Body of pancreas (tissue), 4 donors: ENCODE results near the gene GTPBP3. TPM values are rescaled to one million over a fixed set of nuclear protein-coding genes. Genes with fewer than 3 reads are reported as not detected.

Experiments
- ATAC-seq: fragments of 150-250 bp; one replicate; pipeline ENCODE4 v1.9.1; 2016
- DNase-seq, 4 donors: peaks; one replicate each; pipeline ENCODE4 v3.0.0-alpha.2; 2019
- H3K27ac ChIP-seq, 4 donors: fragments of 200-600 bp; sonication (generic); 1 replicate in 3 of 4; 2 replicates in 1 of 4; pipeline versions ENCODE4 v1.5.1 to v1.6.1; 2016 to 2019; ENCODE audit warnings: mild to moderate bottlenecking in 1 of 4, mixed read lengths in 1 of 4, moderate library complexity in 1 of 4
- H3K27me3 ChIP-seq, 2 donors: fragments of 200-600 bp; sonication (generic); one replicate each; pipeline ENCODE4 v1.6.0; 2016; ENCODE audit warnings: mild to moderate bottlenecking in 1 of 2
- H3K36me3 ChIP-seq, 2 donors: fragments of 200-600 bp; sonication (generic); replicated peaks in 1 of 2; 2 replicates each; pipeline ENCODE4 v1.5.1; 2016; ENCODE audit warnings: low read depth in 2 of 2; ENCODE audit not compliant: insufficient read depth in 1 of 2
- H3K4me1 ChIP-seq: fragments of 200-600 bp; sonication (generic); one replicate; pipeline ENCODE4 v1.6.0; 2016
- H3K4me3 ChIP-seq, 2 donors: fragments of 200-600 bp; sonication (generic); 1 replicate in 1 of 2; 2 replicates in 1 of 2; pipeline ENCODE4 v1.5.1; 2016 to 2019
- H3K9me3 ChIP-seq, 3 donors: fragments of 200-600 bp; sonication (generic); 1 replicate in 2 of 3; 2 replicates in 1 of 3; pipeline ENCODE4 v1.5.1; 2016
- CTCF ChIP-seq, 7 experiments: fragments of 450-650 bp in 4 of 7; fragments of 200-600 bp in 3 of 7; sonication (generic) in 3 of 7; IDR thresholded peaks; one replicate each; pipeline ENCODE4 v1.5.1; 2016 to 2019; ENCODE audit warnings: antibody characterized with exemption in 7 of 7
- POLR2A ChIP-seq, 3 donors: fragments of 450-650 bp; IDR thresholded peaks; one replicate each; pipeline ENCODE4 v1.6.1; 2016; ENCODE audit warnings: antibody characterized with exemption in 3 of 3, mild to moderate bottlenecking in 2 of 3
- WGBS, 2 donors: methylation state at CpG; one replicate each; pipeline ENCODE4 v1.1.5; 2017; 5-methylcytosine and 5-hydroxymethylcytosine counted together
- intact Hi-C: fragments of 100-400 bp; cut with DNase I; formaldehyde crosslinking; loops from one replicate; pipeline ENCODE4 v1.15.1; 2023
- total RNA-seq, 2 donors: library from RNA; depleted of rRNA; stranded (reverse); fragments of >200 nt; gene quantifications; one replicate each; pipeline ENCODE4 v1.1.0, GENCODE V29; 2016

The GTPBP3 gene
- total RNA-seq, 2 donors from 2014 or later: 13.7 to 127 TPM

- H3K9me3 ChIP-seq: no peaks in the 10 kb centered on the region
- ATAC-seq: no peak
- no peaks in the 10 kb centered on the region for H3K27me3 ChIP-seq
- TF ChIP-seq POLR2A (IDR thresholded peaks at IDR 0.05) (no peak), CTCF (IDR thresholded peaks at IDR 0.05) (no peak)
- no peak overlapping the region for H3K27ac ChIP-seq
- H3K36me3 ChIP-seq: no peaks in the 10 kb centered on the region
- intact Hi-C loops: no loop called here
- WGBS, 2 donors: 86 to 91% methylated on average over 21 of the region's 21 CpGs
- peaks cover 20% of the 10 kb centered on the region for H3K4me1 ChIP-seq
- no peak for DNase-seq
- no peak overlapping the region for H3K4me3 ChIP-seq
Observed at GRCh38 chr19:17340302-17340870, 3.0 kb downstream of the GTPBP3 start.

GRCh38 chr19:17340871-17341357 lies 3.6 kb downstream of the GTPBP3 start:
- intact Hi-C loops: no loop called here
- no peak for ATAC-seq
- Histone ChIP-seq H3K4me1 (peaks cover 16% of the 10 kb centered on the region), H3K36me3 (no peaks in the 10 kb centered on the region), H3K27ac (no peak overlapping the region), H3K27me3 (no peaks in the 10 kb centered on the region), H3K4me3 (no peak overlapping the region), H3K9me3 (no peaks in the 10 kb centered on the region)
- WGBS, 2 donors: 82 to 88% methylated on average over 7 to 17 of the region's 17 CpGs
- no peak for TF ChIP-seq POLR2A (IDR thresholded peaks at IDR 0.05)
- no peak for TF ChIP-seq CTCF (IDR thresholded peaks at IDR 0.05)
- DNase-seq: no peak

- TF ChIP-seq POLR2A (IDR thresholded peaks at IDR 0.05) (no peak), CTCF (IDR thresholded peaks at IDR 0.05) (no peak)
- DNase-seq (no peak), ATAC-seq (no peak)
- H3K4me3 ChIP-seq: no peak overlapping the region
- H3K27ac ChIP-seq: no peak overlapping the region
- H3K36me3 ChIP-seq: no peaks in the 10 kb centered on the region
- H3K4me1 ChIP-seq: peaks cover 12% of the 10 kb centered on the region
- intact Hi-C loops: no loop called here
- no peaks in the 10 kb centered on the region for H3K27me3 ChIP-seq
- WGBS, 2 donors: 81 to 84% methylated on average over 4 to 12 of the region's 15 CpGs
- H3K9me3 ChIP-seq: no peaks in the 10 kb centered on the region
Observed at GRCh38 chr19:17341386-17341785, 4.0 kb downstream of the GTPBP3 start.

GRCh38 chr19:17341845-17342244 lies 4.5 kb downstream of the GTPBP3 start:
- TF ChIP-seq CTCF (IDR thresholded peaks at IDR 0.05) (no peak), POLR2A (IDR thresholded peaks at IDR 0.05) (no peak)
- Histone ChIP-seq H3K9me3 (no peaks in the 10 kb centered on the region), H3K36me3 (no peaks in the 10 kb centered on the region), H3K4me1 (peaks cover 12% of the 10 kb centered on the region), H3K27ac (no peak overlapping the region), H3K27me3 (no peaks in the 10 kb centered on the region), H3K4me3 (no peak overlapping the region)
- no peak for ATAC-seq
- DNase-seq: no peak
- intact Hi-C loops: no loop called here
- 81 to 82% methylated on average over 7 of the region's 7 CpGs for WGBS, 2 donors

- Histone ChIP-seq H3K27ac (peak overlapping the region in 1 of 4 donors; percentile 21), H3K4me3 (no peak overlapping the region), H3K27me3 (no peaks in the 10 kb centered on the region), H3K9me3 (no peaks in the 10 kb centered on the region), H3K4me1 (no peaks in the 10 kb centered on the region), H3K36me3 (no peaks in the 10 kb centered on the region)
- peak; percentile 81 for ATAC-seq
- TF ChIP-seq CTCF (IDR thresholded peaks at IDR 0.05): peak; percentile 77 to 93 (median 86)
- TF ChIP-seq POLR2A (IDR thresholded peaks at IDR 0.05): no peak
- intact Hi-C loops: no loop called here
- peak; percentile 65 to 80 (median 70) for DNase-seq
- 5 to 12% methylated on average over 15 to 24 of the region's 24 CpGs for WGBS, 2 donors
Observed at GRCh38 chr19:17346109-17346671, 8.8 kb downstream of the GTPBP3 start.
